WTC11 (cell line): ENCODE data around the gene HPSE2. TPM values are rescaled to one million over a fixed set of nuclear protein-coding genes. Genes with fewer than 3 reads are reported as not detected.

ENCODE experiments used
- ATAC-seq: fragments of 200-7000 bp; cut with Tn5 transposase; 2 replicates; pipeline ENCODE4 v1.10.0; 2021; ENCODE audit warnings: mild to moderate bottlenecking, moderate library complexity
- CTCF ChIA-PET: fragments of 300-600 bp; sonication (Branson Sonifier 250); formaldehyde crosslinking; loops from one replicate; lab custom pipeline; 2021; ENCODE audit warnings: antibody characterized with exemption; lab: Charles Lee
- POLR2A ChIA-PET: fragments of 350-600 bp; sonication (Branson Sonifier 250); formaldehyde crosslinking; loops from one replicate; lab custom pipeline; 2021; ENCODE audit warnings: antibody characterized with exemption; lab: Charles Lee
- DNase-seq: peaks from one replicate; pipeline ENCODE4 v3.0.0; 2021; ENCODE audit warnings: low spot score
- H3K27ac Mint-ChIP-seq: 2 replicates; pipeline ENCODE4 v1.8.0; 2021; ENCODE audit warnings: mixed read lengths
- H3K27me3 Mint-ChIP-seq: 2 replicates; pipeline ENCODE4 v1.8.0; 2021; ENCODE audit warnings: low read depth, mild to moderate bottlenecking, moderate library complexity, mixed read lengths
- H3K36me3 Mint-ChIP-seq: 2 replicates; pipeline ENCODE4 v1.8.0; 2021; ENCODE audit warnings: mixed read lengths
- H3K4me1 Mint-ChIP-seq: 2 replicates; pipeline ENCODE4 v1.8.0; 2022; ENCODE audit warnings: mixed read lengths
- H3K4me3 Mint-ChIP-seq: 2 replicates; pipeline ENCODE4 v1.8.0; 2021; ENCODE audit warnings: mild to moderate bottlenecking, moderate library complexity, mixed read lengths
- H3K9me3 Mint-ChIP-seq: 2 replicates; pipeline ENCODE4 v1.8.0; 2021; ENCODE audit warnings: mixed read lengths
- ARID4B ChIP-seq: sonication (generic); formaldehyde crosslinking; IDR thresholded peaks from 2 replicates; pipeline ENCODE4 v1.8.0; 2023; ENCODE audit warnings: missing genetic modification reagents, mild to moderate bottlenecking, borderline replicate concordance
- ATF2 ChIP-seq: sonication (generic); formaldehyde crosslinking; IDR thresholded peaks from 2 replicates; pipeline ENCODE4 v1.8.1; 2022; ENCODE audit warnings: low read depth, missing genetic modification reagents, borderline replicate concordance
- CREB1 ChIP-seq: sonication (generic); formaldehyde crosslinking; IDR thresholded peaks from 2 replicates; pipeline ENCODE4 v1.8.0; 2023; ENCODE audit warnings: mild to moderate bottlenecking, missing genetic modification reagents
- ETV6 ChIP-seq: sonication (generic); formaldehyde crosslinking; IDR thresholded peaks from 2 replicates; pipeline ENCODE4 v1.8.1; 2022; ENCODE audit warnings: mild to moderate bottlenecking, missing genetic modification reagents
- FOXK1 ChIP-seq: sonication (generic); formaldehyde crosslinking; IDR thresholded peaks from 2 replicates; pipeline ENCODE4 v1.8.0; 2022; ENCODE audit warnings: mild to moderate bottlenecking, moderate library complexity, missing genetic modification reagents
- NR1H2 ChIP-seq: sonication (generic); formaldehyde crosslinking; IDR thresholded peaks from 2 replicates; pipeline ENCODE4 v1.9.0; 2021; ENCODE audit warnings: mild to moderate bottlenecking, moderate library complexity, missing genetic modification reagents
- NR2C2 ChIP-seq: sonication (generic); formaldehyde crosslinking; IDR thresholded peaks from 2 replicates; pipeline ENCODE4 v1.8.0; 2022; ENCODE audit warnings: mild to moderate bottlenecking, missing genetic modification reagents
- OVOL2 ChIP-seq: fragments of 250-450 bp; sonication (Bioruptor Pico); IDR thresholded peaks from 2 replicates; pipeline ENCODE4 v1.9.0; 2021; ENCODE audit warnings: mild to moderate bottlenecking, borderline replicate concordance
- RELA ChIP-seq: sonication (generic); formaldehyde crosslinking; IDR thresholded peaks from 2 replicates; pipeline ENCODE4 v1.8.1; 2022; ENCODE audit warnings: missing genetic modification reagents, mild to moderate bottlenecking, borderline replicate concordance
- TCF7 ChIP-seq: sonication (generic); formaldehyde crosslinking; IDR thresholded peaks from 2 replicates; pipeline ENCODE4 v1.8.0; 2022; ENCODE audit warnings: mild to moderate bottlenecking, low read depth, missing genetic modification reagents, moderate library complexity
- TP53 ChIP-seq: sonication (generic); formaldehyde crosslinking; IDR thresholded peaks from 2 replicates; pipeline ENCODE4 v1.8.1; 2023; ENCODE audit warnings: mild to moderate bottlenecking, missing genetic modification reagents
- ZNF232 ChIP-seq: sonication (generic); formaldehyde crosslinking; IDR thresholded peaks from 2 replicates; pipeline ENCODE4 v1.8.0; 2022; ENCODE audit warnings: mild to moderate bottlenecking, missing genetic modification reagents
- ZNF416 ChIP-seq: fragments of 250-450 bp; sonication (Bioruptor Pico); IDR thresholded peaks from 2 replicates; pipeline ENCODE4 v1.9.0; 2021; ENCODE audit warnings: mild to moderate bottlenecking, inconsistent platforms
- total RNA-seq: library from RNA; stranded (reverse); gene quantifications from 3 replicates; pipeline ENCODE4 v1.2.3, GENCODE V29; 2021
- TF ChIP-seq, protein P1 (sequence below): sonication (generic); formaldehyde crosslinking; IDR thresholded peaks from 2 replicates; pipeline ENCODE4 v1.8.1; 2022; ENCODE audit warnings: missing genetic modification reagents, borderline replicate concordance
- TF ChIP-seq, protein P2 (sequence below): sonication (generic); formaldehyde crosslinking; IDR thresholded peaks from 2 replicates; pipeline ENCODE4 v1.8.0; 2023; ENCODE audit warnings: mild to moderate bottlenecking, missing genetic modification reagents
- TF ChIP-seq, protein P3 (sequence below): sonication (generic); formaldehyde crosslinking; IDR thresholded peaks from 2 replicates; pipeline ENCODE4 v1.8.0; 2023; ENCODE audit warnings: missing genetic modification reagents
- TF ChIP-seq, protein P4 (sequence below): fragments of 250-450 bp; sonication (Bioruptor Pico); IDR thresholded peaks from 2 replicates; pipeline ENCODE4 v2.1.2; 2022; ENCODE audit warnings: mild to moderate bottlenecking, moderate library complexity

HPSE2 gene
- total RNA-seq, 1 experiment from 2014 or later = 0.66 TPM

DNA sequence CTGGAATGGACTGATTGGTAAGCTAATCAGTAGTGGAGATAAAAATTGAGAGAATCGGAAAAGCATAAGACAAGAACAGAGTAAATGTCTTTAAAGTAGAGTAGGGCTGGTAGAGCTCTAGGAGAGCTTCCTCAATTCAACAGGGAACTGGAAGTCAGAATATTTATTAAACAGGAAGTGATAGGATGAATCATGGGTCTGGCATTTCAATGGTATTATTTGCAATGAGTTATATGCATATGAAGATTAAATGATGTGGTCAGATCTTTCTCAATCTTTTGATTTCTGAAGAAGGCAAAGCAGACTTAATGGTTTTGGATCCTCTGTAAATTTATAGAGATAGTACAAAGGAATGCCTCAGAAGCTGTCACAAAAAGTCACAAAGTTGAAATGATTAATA is 349.0 kb downstream of the HPSE2 start (continued):
- TF ChIP-seq, protein P1, sequence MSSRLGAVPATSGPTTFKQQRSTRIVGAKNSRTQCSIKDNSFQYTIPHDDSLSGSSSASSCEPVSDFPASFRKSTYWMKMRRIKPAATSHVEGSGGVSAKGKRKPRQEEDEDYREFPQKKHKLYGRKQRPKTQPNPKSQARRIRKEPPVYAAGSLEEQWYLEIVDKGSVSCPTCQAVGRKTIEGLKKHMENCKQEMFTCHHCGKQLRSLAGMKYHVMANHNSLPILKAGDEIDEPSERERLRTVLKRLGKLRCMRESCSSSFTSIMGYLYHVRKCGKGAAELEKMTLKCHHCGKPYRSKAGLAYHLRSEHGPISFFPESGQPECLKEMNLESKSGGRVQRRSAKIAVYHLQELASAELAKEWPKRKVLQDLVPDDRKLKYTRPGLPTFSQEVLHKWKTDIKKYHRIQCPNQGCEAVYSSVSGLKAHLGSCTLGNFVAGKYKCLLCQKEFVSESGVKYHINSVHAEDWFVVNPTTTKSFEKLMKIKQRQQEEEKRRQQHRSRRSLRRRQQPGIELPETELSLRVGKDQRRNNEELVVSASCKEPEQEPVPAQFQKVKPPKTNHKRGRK (CRISPR knock-in tag) = no peak

DNA sequence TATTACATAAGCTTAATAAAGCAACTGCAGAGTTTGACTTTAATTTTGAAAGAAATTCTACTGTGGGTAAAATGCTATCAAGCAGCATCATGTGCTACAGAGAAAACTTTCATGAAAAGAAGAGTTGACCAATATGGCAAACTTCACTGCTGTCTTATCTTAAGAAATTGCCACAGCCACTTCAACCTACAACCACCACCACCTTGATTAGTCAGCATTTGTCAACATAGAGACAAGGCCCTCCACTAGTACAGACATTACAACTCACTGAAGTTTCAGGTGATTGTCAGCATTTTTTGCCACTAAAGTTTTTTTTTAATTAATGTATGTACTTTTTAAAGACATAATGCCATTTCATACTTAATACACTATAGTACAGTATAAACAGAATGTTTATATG is 350.3 kb downstream of the HPSE2 start:
- Mint-ChIP-seq H3K4me3 (no peak overlapping the region), H3K9me3 (no peaks in the 10 kb centered on the region)
- CTCF ChIA-PET = no interaction called here

DNA sequence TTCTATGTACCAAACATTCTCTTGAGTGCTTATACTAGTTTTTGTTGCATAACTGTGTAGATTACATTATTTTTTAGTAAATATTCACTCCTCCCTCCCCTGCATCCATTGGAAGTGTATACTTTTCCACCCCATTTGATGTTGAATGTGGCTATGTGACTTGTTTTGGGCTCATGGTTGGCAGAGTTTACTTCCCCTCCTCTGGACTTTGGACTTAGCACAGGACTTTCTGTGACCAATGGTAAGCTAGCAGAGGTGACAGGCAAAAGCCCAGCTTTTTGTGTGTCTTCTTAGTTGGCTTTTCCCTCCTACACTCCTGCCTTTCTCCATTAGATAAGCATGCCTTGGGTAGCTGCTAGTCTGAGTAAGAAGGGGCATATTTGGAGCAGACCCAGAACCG is 353.9 kb downstream of the HPSE2 start:
- ChIA-PET POLR2A (interaction anchor here (0.6 kb wide), 1 partner anchor 432 kb away, joined by 3 read pairs; no protein-coding TSS in a partner anchor), CTCF (no interaction called here)
- no peaks in the 10 kb centered on the region for H3K9me3 Mint-ChIP-seq
- ATAC-seq (no peak), DNase-seq (no peak)
- no peaks in the 10 kb centered on the region for H3K27me3 Mint-ChIP-seq
- no peak overlapping the region for H3K4me3 Mint-ChIP-seq
- no peak overlapping the region for H3K27ac Mint-ChIP-seq
- no peaks in the 10 kb centered on the region for H3K36me3 Mint-ChIP-seq
- no peaks in the 10 kb centered on the region for H3K4me1 Mint-ChIP-seq
- TF ChIP-seq NR1H2 (no peak), ETV6 (CRISPR knock-in tag) (no peak), FOXK1 (CRISPR knock-in tag) (no peak), ZNF416 (CRISPR knock-in tag) (no peak)
- TF ChIP-seq, protein P2, sequence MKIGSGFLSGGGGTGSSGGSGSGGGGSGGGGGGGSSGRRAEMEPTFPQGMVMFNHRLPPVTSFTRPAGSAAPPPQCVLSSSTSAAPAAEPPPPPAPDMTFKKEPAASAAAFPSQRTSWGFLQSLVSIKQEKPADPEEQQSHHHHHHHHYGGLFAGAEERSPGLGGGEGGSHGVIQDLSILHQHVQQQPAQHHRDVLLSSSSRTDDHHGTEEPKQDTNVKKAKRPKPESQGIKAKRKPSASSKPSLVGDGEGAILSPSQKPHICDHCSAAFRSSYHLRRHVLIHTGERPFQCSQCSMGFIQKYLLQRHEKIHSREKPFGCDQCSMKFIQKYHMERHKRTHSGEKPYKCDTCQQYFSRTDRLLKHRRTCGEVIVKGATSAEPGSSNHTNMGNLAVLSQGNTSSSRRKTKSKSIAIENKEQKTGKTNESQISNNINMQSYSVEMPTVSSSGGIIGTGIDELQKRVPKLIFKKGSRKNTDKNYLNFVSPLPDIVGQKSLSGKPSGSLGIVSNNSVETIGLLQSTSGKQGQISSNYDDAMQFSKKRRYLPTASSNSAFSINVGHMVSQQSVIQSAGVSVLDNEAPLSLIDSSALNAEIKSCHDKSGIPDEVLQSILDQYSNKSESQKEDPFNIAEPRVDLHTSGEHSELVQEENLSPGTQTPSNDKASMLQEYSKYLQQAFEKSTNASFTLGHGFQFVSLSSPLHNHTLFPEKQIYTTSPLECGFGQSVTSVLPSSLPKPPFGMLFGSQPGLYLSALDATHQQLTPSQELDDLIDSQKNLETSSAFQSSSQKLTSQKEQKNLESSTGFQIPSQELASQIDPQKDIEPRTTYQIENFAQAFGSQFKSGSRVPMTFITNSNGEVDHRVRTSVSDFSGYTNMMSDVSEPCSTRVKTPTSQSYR (CRISPR knock-in tag) = no peak
- TF ChIP-seq, protein P3, sequence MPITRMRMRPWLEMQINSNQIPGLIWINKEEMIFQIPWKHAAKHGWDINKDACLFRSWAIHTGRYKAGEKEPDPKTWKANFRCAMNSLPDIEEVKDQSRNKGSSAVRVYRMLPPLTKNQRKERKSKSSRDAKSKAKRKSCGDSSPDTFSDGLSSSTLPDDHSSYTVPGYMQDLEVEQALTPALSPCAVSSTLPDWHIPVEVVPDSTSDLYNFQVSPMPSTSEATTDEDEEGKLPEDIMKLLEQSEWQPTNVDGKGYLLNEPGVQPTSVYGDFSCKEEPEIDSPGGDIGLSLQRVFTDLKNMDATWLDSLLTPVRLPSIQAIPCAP = no peak

More for the DNA sequence above, 350.3 kb downstream of the HPSE2 start:
- DNase-seq = no peak
- Mint-ChIP-seq H3K27ac (no peak overlapping the region), H3K36me3 (no peaks in the 10 kb centered on the region), H3K27me3 (no peaks in the 10 kb centered on the region), H3K4me1 (no peaks in the 10 kb centered on the region)
- ATAC-seq = no peak
- TF ChIP-seq OVOL2 (CRISPR knock-in tag) = no peak
- TF ChIP-seq CREB1 (CRISPR knock-in tag) = no peak
- no peak for TF ChIP-seq ZNF232 (CRISPR knock-in tag)
- TF ChIP-seq NR2C2 (CRISPR knock-in tag) = no peak
- TF ChIP-seq, protein P4, sequence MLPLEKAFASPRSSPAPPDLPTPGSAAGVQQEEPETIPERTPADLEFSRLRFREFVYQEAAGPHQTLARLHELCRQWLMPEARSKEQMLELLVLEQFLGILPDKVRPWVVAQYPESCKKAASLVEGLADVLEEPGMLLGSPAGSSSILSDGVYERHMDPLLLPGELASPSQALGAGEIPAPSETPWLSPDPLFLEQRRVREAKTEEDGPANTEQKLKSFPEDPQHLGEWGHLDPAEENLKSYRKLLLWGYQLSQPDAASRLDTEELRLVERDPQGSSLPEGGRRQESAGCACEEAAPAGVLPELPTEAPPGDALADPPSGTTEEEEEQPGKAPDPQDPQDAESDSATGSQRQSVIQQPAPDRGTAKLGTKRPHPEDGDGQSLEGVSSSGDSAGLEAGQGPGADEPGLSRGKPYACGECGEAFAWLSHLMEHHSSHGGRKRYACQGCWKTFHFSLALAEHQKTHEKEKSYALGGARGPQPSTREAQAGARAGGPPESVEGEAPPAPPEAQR = no peak
- TF ChIP-seq ARID4B (CRISPR knock-in tag) = no peak
- no peak for TF ChIP-seq TCF7 (CRISPR knock-in tag)
- TF ChIP-seq ATF2 (CRISPR knock-in tag) = no peak
- TF ChIP-seq RELA (CRISPR knock-in tag) = no peak
- TF ChIP-seq TP53 = no peak
- POLR2A ChIA-PET = no interaction called here
